PC-9 (cell line): Measurements from ENCODE around the gene ZNF831. TPM values are rescaled to one million over a fixed set of nuclear protein-coding genes. Genes with fewer than 3 reads are reported as not detected.

Source experiments
- BruUV-seq: library from RNA; stranded (reverse); fragments of 400-500 nt; replicated peaks from 2 replicates; lab custom pipeline; 2021; lab: Mats Ljungman, UMichigan
- CTCF ChIA-PET: fragments of 300-600 bp; sonication (Branson Sonifier 250); formaldehyde crosslinking; loops from one replicate; lab custom pipeline; 2022; ENCODE audit warnings: antibody characterized with exemption; lab: Charles Lee
- POLR2A ChIA-PET: fragments of 300-600 bp; sonication (Branson Sonifier 250); formaldehyde crosslinking; loops from one replicate; lab custom pipeline; 2022; ENCODE audit warnings: antibody characterized with exemption; ENCODE audit not compliant: unreplicated experiment; lab: Charles Lee
- DNase-seq, 2 experiments: peaks; one replicate each; pipeline versions ENCODE4 v3.0.0 to v3.0.0-alpha.2; 2015 to 2022; ENCODE audit warnings: mixed read lengths in 1 of 2
- H2AFZ ChIP-seq: fragments of 200-600 bp; sonication (generic); 2 replicates; pipeline ENCODE4 v1.8.1; 2017; ENCODE audit warnings: antibody characterized with exemption
- H3F3A ChIP-seq: fragments of 200-600 bp; sonication (generic); 2 replicates; pipeline ENCODE4 v1.8.1; 2017; ENCODE audit warnings: antibody characterized with exemption, mild to moderate bottlenecking, low read depth; ENCODE audit not compliant: insufficient read depth
- H3K27ac ChIP-seq: fragments of 200-600 bp; sonication (generic); 2 replicates; pipeline ENCODE4 v1.6.1; 2016; ENCODE audit warnings: mixed run types
- H3K27me3 ChIP-seq: fragments of 200-600 bp; sonication (generic); 2 replicates; pipeline ENCODE4 v1.6.1; 2016; ENCODE audit warnings: low read depth, mixed run types; ENCODE audit not compliant: insufficient read depth
- H3K36me3 ChIP-seq: fragments of 200-600 bp; sonication (generic); 2 replicates; pipeline ENCODE4 v1.6.1; 2016; ENCODE audit warnings: low read depth, mixed run types
- H3K4me1 ChIP-seq: fragments of 200-600 bp; sonication (generic); replicated peaks from 2 replicates; pipeline ENCODE4 v1.6.1; 2016; ENCODE audit warnings: mixed run types; ENCODE audit not compliant: insufficient read depth
- H3K4me2 ChIP-seq: fragments of 200-600 bp; sonication (generic); 2 replicates; pipeline ENCODE4 v1.6.1; 2017; ENCODE audit warnings: mixed run types
- H3K4me3 ChIP-seq: fragments of 200-600 bp; sonication (generic); 2 replicates; pipeline ENCODE4 v1.6.1; 2016; ENCODE audit warnings: mixed run types
- H3K79me2 ChIP-seq: fragments of 200-600 bp; sonication (generic); 2 replicates; pipeline ENCODE4 v1.6.1; 2017; ENCODE audit warnings: low read depth, mixed run types
- H3K9me2 ChIP-seq: fragments of 200-600 bp; sonication (generic); 2 replicates; pipeline ENCODE4 v1.8.1; 2017; ENCODE audit warnings: mild to moderate bottlenecking; ENCODE audit not compliant: insufficient read depth
- H3K9me3 ChIP-seq: fragments of 200-600 bp; sonication (generic); 2 replicates; pipeline ENCODE4 v1.8.1; 2016; ENCODE audit warnings: low read depth; ENCODE audit not compliant: insufficient read depth
- H4K20me1 ChIP-seq: fragments of 200-600 bp; sonication (generic); 2 replicates; pipeline ENCODE4 v1.8.1; 2017; ENCODE audit not compliant: insufficient read depth
- CTCF ChIP-seq: fragments of 200-600 bp; sonication (generic); conservative IDR thresholded peaks from 2 replicates; pipeline ENCODE4 v1.6.1; 2017; ENCODE audit warnings: mixed run types, antibody characterized with exemption, mild to moderate bottlenecking, moderate library complexity
- EZH2 ChIP-seq: fragments of 200-600 bp; sonication (generic); IDR thresholded peaks from 2 replicates; pipeline ENCODE4 v1.8.0; 2017; ENCODE audit warnings: antibody characterized with exemption, low read depth
- intact Hi-C: fragments of 100-400 bp; cut with micrococcal nuclease; formaldehyde crosslinking; loops from one replicate; pipeline ENCODE4 v1.10.0; 2022; ENCODE audit not compliant: unreplicated experiment
- total RNA-seq: library from RNA; stranded (reverse); gene quantifications from 2 replicates; pipeline ENCODE4 v1.2.3, GENCODE V29; 2021

Gene ZNF831
- total RNA-seq, 1 experiment from 2014 or later, result not detected

- intact Hi-C loops, result no loop called here
- Histone ChIP-seq H2AFZ (no peak overlapping the region), H3F3A (no peaks in the 10 kb centered on the region), H3K9me2 (no peaks in the 10 kb centered on the region), H3K9me3 (no peaks in the 10 kb centered on the region), H3K4me2 (no peak overlapping the region), H3K36me3 (no peaks in the 10 kb centered on the region), H3K4me1 (no peaks in the 10 kb centered on the region), H3K27ac (no peak overlapping the region), H3K79me2 (no peaks in the 10 kb centered on the region), H3K4me3 (no peak overlapping the region), H4K20me1 (no peaks in the 10 kb centered on the region), H3K27me3 (peaks cover 79% of the 10 kb centered on the region)
- TF ChIP-seq CTCF (no peak), EZH2 (no peak)
- peak in 1 of 2 experiments; percentile 5 for DNase-seq
- no TSS peak for BruUV-seq
- ChIA-PET CTCF (no interaction called here), POLR2A (interaction anchor here (0.6 kb wide), 1 partner anchor 82 kb away, joined by 3 read pairs; no protein-coding TSS in a partner anchor)
These were observed 21.6 kb upstream of the ZNF831 start for GRCh38 chr20:59141818-59142581.

GRCh38 chr20:59143326-59143725 lies 20.3 kb upstream of the ZNF831 start:
- H4K20me1 ChIP-seq, result no peaks in the 10 kb centered on the region
- ChIA-PET POLR2A (no interaction called here), CTCF (no interaction called here)
- no peaks in the 10 kb centered on the region for H3K9me3 ChIP-seq
- intact Hi-C loops, result no loop called here
- H3K4me1 ChIP-seq, result no peaks in the 10 kb centered on the region
- no peak overlapping the region for H3K4me2 ChIP-seq
- no peak for TF ChIP-seq CTCF
- H2AFZ ChIP-seq, result no peak overlapping the region
- no peak overlapping the region for H3K27ac ChIP-seq
- no peak overlapping the region for H3K4me3 ChIP-seq
- H3F3A ChIP-seq, result no peaks in the 10 kb centered on the region
- BruUV-seq, result no TSS peak
- H3K36me3 ChIP-seq, result no peaks in the 10 kb centered on the region
- H3K9me2 ChIP-seq, result no peaks in the 10 kb centered on the region
- no peaks in the 10 kb centered on the region for H3K79me2 ChIP-seq
- no peak for DNase-seq
- peaks cover 80% of the 10 kb centered on the region for H3K27me3 ChIP-seq

GRCh38 chr20:59144179-59144830 lies 19.3 kb upstream of the ZNF831 start:
- intact Hi-C loops, result no loop called here
- ChIA-PET CTCF (no interaction called here), POLR2A (no interaction called here)

More at GRCh38 chr20:59144179-59144830, 19.3 kb upstream of the ZNF831 start:
- Histone ChIP-seq H3K27ac (no peak overlapping the region), H3K4me1 (no peaks in the 10 kb centered on the region), H3F3A (no peaks in the 10 kb centered on the region), H4K20me1 (no peaks in the 10 kb centered on the region), H3K27me3 (peaks cover 84% of the 10 kb centered on the region), H3K79me2 (no peaks in the 10 kb centered on the region), H3K9me2 (no peaks in the 10 kb centered on the region), H3K36me3 (no peaks in the 10 kb centered on the region), H2AFZ (no peak overlapping the region), H3K4me2 (no peak overlapping the region), H3K4me3 (no peak overlapping the region), H3K9me3 (no peaks in the 10 kb centered on the region)
- no peak for DNase-seq
- TF ChIP-seq EZH2 (no peak), CTCF (no peak)
- BruUV-seq, result no TSS peak
